Astrocyte of the cerebellum (primary cell): ENCODE measurements around the gene ZNF627.
"Not testable (repeated sequence)": the region's sequence is repeated elsewhere in the genome, so short reads cannot be mapped to it uniquely, and the experiment has no call there.

Source experiments
- DNase-seq: peaks from one replicate; pipeline ENCODE4 v3.0.0-alpha.2; 2011; ENCODE audit warnings: low read depth
- H3K4me3 ChIP-seq: 2 replicates; pipeline ENCODE4 v1.5.1; 2011; ENCODE audit warnings: mild to moderate bottlenecking, low read depth, low read length, moderate library complexity
- CTCF ChIP-seq: IDR thresholded peaks from 2 replicates; pipeline ENCODE4 v1.5.1; 2012; ENCODE audit warnings: low read length, low read depth, moderate library complexity, mild to moderate bottlenecking; ENCODE audit errors: missing control alignments
- in situ Hi-C: cut with HindIII; loops from 2 replicates; pipeline ENCODE4 v1.10.0; 2017; ENCODE audit warnings: low sequenced_read_pairs

The ZNF627 gene

DNA sequence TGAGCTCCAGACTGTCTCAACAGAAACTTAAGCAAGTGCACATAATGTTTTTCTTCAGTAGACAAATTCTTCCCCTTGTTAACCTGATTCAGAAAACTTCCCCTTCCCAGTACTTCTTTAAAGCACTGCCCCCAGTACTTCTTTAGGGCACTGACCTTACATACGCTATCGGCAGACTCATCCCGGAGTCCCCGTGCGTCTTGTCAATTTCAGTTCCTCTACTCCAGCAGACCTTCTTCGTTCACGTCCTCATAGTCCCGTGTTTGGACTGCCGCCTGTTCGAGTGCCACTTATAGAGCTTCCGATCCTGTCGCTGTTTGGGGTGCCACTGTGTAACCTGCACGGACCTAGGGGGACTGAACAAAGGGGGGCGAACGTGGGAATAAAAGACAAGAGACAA is 29.0 kb downstream of the ZNF627 start:
- no peak for TF ChIP-seq CTCF
- in situ Hi-C loops, result no loop called here
- no peak for DNase-seq
- no peak overlapping the region for H3K4me3 ChIP-seq

DNA sequence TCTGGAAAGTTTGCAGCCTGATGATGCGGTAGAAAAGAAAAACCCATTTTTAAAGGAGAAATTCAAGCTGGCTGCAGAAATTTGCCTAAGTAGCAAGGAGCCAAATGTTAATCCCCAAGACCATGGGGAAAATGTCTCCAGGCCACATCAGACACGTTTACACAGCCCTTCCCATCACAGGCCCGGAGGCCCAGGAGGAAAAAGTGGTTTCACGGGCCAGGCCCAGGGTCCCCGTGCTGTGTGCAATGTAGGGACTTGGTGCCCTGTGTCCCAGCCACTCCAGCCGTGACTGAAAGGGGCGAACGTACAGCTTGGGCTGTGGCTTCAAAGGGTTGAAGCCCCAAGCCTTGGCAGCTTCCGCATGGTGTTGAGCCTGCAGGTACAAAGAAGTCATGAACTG is 35.9 kb downstream of the ZNF627 start:
- H3K4me3 ChIP-seq, result no peak overlapping the region
- in situ Hi-C loops, result no loop called here
- no peak for DNase-seq
- no peak for TF ChIP-seq CTCF

GRCh38 chr19:11634018-11634662 is 36.9 kb downstream of the ZNF627 start:
- in situ Hi-C loops, DNase-seq, H3K4me3 ChIP-seq: not testable (repeated sequence)

- peak overlapping the region; percentile 78 for H3K4me3 ChIP-seq
- in situ Hi-C loops, result no loop called here
- no peak for TF ChIP-seq CTCF
- DNase-seq, result no peak
These were observed 41.9 kb downstream of the ZNF627 start for GRCh38 chr19:11639245-11639601.

DNA sequence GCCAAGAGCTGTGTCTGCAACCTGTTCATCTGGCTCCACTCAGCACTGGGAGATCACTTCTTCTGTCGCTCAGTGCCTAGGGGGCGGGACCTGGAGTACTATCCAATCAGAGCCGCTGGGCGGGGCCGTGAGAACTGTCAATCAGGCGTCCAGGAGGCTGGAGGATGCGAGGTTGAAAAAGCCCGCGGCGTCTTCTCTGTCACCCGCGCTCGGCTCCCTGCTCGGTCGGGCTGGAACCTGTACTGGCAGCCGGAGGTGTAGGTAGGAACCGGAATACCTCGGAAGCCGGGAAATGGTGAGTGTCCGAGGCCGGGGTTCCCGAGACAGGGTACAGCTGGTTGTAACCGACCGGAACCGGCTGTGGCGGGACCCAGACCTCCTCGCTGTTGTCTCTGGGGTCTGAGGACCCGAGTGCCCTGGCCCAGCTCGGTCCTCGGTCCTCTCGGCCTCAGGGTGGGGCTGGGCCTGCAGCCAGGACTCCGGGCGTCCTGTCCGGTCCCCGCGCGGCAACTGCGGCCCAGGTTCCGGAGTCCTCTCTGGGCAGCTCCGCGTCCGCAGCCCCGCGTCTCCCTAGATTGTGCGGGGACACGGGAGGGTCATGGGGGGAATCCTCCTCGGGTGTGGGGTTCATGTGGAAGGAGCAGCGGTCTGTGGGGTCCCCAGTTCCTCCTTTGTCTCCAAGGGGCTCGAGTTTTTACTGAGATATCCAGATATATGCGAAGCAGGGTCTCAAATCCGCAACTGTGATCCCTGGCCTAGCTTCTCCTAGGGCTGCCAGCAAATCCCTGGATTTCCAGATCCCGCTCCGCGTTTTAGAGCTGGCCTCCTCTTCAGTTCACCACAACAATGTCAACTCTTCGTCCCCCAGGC is 42.6 kb downstream of the ZNF627 start:
- no peak for TF ChIP-seq CTCF
- H3K4me3 ChIP-seq, result peak overlapping the region; percentile 78
- in situ Hi-C loops, result no loop called here
- peak; percentile 76 for DNase-seq

DNA sequence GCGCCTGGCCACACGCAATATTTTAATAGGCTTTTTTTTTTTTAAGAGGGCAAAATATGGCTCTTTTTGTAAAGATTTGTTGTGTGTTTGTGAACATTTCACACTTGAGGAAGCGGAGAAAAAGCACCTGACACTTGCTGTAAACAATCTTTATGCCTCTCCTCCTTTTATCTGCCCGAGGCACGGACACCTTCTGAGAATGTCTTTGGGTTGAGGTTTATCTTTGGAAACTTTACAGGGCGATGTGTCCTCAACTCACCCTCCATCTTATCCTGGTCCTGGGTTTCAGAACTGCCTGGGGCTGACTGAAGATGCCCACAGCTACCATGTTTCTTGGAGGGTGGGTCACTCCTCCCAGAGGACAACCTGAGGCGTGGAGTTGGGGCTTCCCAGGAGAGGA is 44.0 kb downstream of the ZNF627 start:
- DNase-seq, result no peak
- no peak for TF ChIP-seq CTCF
- H3K4me3 ChIP-seq, result no peak overlapping the region
- in situ Hi-C loops, result no loop called here

DNA sequence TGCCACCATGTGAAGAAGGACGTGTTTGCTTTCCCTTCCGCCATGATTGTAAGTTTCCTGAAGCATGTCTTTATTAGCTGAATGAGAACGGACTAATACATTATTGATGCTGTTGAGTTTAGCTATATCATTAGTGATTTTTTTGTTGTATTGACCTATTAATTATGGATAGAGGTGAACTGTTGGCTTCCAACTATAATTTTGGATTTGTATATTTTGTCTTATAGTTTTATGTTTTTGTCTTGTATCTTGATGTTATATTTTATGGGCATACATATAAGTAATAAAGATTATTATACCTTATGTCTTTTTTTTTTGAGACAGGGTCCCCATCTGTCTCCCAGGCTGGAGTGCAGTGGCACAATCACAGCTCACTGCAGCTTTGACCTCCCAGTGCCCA is 45.6 kb downstream of the ZNF627 start:
- in situ Hi-C loops, result no loop called here
- H3K4me3 ChIP-seq, result no peak overlapping the region
- no peak for DNase-seq
- no peak for TF ChIP-seq CTCF
